Ecto neural progenitor cell (in vitro differentiated cells): Measurements from ENCODE around the gene CDCA4.

ENCODE experiments used
- DNase-seq: peaks from one replicate; pipeline ENCODE4 v3.0.0-alpha.2; 2018; ENCODE audit warnings: low spot score

CDCA4 gene

DNA sequence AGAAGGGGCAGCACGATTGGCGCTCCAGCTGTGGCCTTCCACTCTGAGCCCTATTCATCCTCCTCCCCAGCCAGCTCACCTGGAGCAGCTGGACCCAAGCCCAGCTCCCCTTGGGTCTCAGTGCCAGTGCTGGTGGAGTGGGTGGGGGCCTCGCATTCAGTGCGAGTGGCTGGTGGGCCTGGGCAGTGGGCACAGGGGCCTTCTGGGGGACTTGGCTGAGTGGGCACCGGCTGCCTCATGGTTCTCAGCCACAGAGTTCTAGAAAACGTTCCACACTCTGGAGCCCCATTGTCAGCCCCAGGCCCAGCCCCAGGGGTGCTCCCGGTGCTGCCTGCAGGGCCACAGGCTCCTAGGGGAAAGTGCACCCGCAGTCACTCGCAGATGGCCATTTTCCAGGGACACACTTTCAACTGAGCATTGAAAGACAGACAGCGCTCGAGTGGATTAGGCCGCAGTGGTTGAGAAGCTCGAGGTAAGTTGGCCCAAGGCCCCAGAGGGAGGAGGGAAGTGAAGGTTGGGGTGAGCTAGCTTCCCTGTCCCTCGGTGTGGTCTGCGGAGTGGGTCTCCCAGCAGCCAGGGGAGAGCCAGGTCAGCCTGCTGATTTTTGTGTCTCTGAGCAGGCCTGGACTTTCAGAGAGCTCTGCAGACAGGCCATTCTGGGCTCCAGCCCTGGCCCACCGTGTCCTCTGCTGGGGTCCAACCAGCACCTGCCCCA is 31.5 kb downstream of the CDCA4 start:
- no peak for DNase-seq

DNA sequence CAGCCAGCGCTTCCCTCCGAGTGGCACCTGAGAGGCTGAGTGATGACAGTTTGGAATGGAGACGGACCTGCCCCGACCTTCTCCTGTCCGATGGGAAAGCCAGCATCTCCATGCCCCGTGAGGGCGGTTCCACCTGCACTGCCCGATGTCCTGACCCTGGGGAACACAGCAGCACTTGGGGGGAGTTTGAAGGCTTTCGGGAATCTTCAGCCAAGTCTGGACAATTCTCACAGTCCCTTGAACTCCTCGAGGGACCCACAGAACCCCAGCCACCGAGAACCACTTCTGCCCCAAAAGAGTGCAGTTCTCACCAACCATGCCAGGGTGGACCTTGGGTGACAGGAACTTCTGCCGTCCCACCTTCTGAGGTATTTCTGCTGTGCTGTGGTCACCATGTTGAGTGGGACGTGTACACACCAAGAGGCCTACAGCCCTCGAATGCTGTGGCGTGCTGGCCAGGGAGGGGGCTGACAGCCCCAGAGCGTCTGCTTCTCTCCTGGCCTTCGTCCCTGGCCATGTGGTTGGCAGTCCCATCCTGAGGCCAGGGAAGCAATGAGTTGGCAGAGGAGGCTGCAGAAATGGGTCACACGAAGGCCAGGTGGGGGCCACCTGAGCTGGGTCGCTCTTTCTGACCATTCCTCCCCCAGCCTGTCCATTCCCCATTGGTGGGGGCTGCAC is 34.3 kb downstream of the CDCA4 start:
- DNase-seq: no peak

DNA sequence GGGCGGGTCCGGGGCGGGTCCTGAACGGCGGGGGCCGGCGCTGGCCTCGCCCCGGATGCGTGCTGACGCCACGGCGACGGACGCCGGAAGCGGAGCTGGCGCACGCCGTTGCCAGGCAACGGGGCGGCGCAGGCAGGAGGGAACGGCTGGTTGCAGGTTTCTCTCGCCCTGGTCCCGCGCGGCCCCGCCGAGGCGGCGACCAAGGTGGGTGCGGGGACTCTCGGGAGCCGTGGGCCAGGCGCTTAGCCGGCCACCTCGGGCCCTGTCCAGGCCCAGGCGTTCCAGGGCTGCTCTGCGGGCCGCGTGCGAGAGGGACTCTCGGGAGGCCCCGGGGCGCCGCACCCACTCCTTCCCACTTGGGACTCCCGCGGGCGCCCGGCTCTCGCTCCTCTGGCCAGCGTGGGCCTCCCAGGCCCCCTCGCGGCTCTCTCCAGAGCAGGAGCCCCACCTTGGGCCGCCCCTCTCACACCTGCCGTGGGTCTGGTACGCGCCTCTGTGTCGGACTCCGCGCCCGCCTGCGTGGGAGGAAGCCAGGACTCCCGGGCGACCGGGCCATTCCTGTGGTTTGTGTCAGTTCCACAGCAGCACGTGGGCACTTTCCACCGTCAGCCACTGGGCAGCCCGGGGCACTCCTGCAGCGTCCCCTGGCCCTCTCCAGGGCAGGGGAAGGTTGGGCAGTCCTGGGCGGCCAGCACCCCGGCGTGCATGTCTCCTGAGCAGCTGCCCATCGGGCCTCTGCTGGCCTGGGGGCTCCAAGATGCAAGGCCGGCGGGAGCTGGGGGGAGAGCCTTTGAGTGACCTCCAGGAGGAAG is 35.0 kb downstream of the CDCA4 start, which contains the start of gene CLBA1:
Gene CLBA1 (plus strand): TSS at position 114 of the 812 bp plus-strand sequence. CDS start 644 bp downstream, at position 758.
- DNase-seq: peak; percentile 91

GRCh38 chr14:104984056-104984894 is 36.6 kb downstream of the CDCA4 start:
- no peak for DNase-seq

DNA sequence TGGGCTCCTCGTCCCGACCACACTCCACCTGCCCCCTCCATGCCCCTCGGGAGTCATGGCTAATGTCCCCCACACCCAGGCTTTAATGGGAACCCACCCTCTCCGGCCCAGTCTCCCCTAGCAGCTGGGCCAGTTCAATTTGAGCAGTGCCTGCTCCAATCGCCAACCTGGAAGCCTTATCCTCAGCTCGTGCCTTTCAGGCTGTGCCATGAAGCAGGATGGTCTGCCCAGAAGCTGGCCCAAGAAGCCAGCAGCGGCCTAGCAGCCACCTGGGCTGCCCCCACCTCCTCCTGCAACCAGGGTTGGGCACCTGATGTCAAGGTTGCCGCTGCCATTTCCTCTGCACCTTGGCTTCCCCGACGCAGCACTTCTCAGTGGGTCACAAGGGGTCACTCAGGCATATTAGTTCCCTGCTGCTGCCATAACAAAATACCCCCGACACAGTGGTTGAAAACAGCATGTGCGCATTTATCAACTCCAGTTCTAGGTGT is 37.6 kb downstream of the CDCA4 start:
- DNase-seq: no peak

DNA sequence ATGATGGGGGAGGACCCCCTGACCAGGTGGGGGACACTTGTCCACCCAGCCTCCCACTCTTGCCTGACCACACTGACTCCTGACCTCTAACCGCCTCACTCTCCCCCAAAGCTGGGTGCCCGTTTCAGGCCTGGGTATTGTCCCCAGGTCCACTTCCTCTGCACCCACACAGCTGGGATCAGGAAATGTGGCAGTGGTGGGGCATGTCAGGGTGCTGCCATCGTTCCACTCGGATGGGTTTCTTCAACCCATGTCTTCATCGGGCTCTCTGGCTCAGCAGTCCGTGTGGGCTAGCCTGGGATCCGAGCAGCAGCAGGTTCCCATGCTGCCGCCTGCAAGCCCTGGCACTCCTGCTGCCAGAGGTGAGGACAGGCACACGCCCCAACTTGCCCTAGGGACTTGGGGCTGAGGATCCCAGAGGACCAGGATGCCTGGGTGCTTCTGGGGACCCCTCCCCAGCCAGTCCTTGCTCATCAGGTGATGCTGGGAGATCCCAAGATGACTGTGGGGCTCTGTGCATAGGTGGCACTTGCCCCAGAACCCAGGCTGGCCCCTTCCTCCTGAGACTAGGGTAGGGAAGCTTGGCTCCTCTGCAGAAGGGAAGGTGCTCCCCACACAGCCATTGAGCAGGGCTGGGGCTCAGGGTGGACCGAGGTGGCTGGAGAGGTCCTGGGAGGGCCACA is 38.2 kb downstream of the CDCA4 start:
- no peak for DNase-seq

GRCh38 chr14:104981699-104982541 is 39.0 kb downstream of the CDCA4 start:
- DNase-seq: no peak

GRCh38 chr14:104980611-104981531 is 40.0 kb downstream of the CDCA4 start:
- DNase-seq: no peak

DNA sequence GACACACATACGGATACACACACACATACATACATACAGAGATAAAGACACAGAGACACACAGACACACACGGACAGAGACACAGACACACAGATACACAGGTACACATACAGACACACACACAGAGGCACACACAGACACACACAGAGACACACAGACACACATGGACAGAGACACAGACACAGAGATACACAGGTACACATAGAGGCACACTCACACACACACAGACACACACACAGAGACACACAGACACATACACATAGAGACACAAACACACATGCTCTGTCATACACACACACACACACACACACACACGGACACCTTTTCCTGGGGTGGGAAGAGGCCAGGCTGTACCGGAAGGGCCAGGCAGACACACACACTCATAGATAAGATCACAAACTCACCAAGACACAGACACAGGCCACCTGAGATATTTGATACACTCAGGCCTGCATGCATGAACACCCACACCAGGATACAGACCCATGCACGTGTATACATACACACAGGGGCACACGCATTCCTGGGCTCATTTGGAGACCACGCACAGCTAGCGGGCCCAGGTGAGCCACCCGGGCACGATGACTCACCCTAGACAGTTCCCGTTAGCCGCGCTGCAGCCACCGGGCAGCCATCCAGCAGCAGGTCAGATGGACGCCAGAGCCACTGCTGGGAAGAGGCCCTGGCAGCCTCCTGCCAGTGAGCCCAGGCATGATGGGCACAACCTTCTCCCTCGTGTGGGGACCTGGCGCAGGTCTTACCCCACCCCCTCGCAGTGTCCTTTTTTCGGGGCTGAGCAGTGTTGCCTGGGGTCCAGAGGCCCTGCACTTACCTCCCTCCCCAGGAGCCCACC is 40.9 kb downstream of the CDCA4 start:
- DNase-seq: no peak

- no peak for DNase-seq
Observed at GRCh38 chr14:104978746-104979691, 41.9 kb downstream of the CDCA4 start.

DNA sequence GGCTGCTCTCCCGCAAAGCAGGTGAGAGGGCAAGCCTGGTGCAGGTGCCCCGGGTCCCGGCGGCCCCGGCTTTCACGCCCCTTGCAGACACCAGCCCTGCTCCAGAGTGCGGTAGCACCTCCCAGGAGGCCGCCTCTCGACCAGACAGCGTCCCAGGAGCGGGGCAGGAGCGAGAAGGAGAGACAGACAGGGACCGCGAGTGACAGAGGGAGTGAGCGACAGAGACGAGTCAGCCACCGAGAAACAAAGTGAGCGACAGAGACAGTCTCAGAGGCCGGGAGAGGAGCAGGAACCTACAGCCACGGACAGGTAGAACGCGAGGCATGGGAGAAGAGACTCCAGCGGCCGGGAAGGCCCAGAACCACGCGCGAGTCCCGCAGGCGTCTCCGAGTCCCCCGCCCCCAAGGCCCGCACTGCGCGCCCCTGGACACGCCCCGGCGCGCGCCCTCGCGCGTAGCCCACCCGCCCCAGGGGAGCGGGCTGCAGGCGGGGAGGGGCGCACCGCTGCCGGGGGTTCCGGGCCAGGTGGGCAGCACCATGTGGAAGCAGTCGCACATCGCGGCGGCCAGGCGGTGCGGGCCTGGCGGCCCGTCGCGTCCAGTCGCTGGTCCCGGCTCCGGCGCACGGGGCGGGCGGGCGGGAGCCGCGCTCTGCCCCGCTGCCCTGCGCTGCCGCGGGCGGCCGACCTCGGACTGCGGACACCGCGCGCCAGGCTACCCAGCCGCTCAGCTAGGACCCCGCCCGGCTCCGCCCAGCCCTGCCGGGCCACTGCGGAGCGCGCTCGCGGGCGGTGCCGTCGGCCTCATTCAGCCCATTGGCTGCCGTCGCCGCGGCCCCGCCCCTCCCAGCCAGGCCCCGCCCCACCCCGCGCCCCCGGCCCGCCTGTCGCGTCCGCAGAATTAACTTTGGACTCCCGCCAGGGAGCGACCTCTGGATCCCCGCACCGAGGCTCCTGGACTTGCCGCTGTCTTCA is 42.9 kb downstream of the CDCA4 start, which contains the start of gene AHNAK2:
Gene AHNAK2 (minus strand): TSS at position 694 of the 973 bp plus-strand sequence. CDS start 137 bp downstream, at position 557.
- DNase-seq: peak; percentile 92

- peak; percentile 45 for DNase-seq
Observed at GRCh38 chr14:104977008-104977680, 43.7 kb downstream of the CDCA4 start.

DNA sequence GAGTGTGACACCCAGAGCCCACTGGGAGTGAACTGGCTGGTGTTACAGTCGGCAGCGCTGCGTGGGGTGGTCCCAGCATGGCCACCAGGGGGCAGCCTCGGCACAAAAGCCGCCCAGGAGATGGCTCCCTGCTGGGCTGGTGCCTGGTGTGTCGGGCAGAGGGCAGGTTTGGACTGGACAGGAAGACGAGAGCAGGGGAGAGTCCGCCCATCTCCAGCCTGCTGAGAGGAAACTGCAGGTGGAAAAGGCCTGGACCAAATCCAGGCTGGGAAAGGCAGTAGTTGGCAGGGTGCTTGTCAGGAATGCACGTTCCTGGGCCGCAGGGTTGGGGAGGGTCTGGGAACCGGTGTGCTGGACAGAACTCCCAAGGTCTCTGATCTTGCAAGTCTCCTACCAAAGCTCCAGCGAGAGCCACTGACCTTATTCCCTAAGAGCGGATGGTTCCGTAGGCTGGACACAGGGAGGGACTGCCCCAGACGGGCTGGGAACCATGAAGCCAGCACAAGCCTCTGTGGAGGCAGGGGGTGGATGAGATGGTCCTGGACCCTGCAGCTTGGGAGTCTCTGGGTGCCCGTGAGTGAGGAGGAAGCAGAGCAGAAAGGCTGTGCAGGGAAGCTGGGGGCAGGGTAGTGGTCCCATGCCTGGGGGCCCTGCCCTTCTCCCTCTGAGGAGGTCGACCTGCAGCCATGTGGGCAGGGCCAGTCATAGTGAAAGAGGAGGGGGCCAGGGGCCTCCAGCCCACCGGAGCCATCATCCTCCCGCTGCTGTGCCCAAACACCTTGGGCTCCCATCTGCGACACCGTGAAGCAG is 44.5 kb downstream of the CDCA4 start:
- peak; percentile 89 for DNase-seq
